Embryonic facial prominence (tissue), 1 donor: ENCODE results near the gene IGSF21.

Source experiments
- DNase-seq: peaks from one replicate; pipeline ENCODE4 v3.0.0-alpha.2; 2016; ENCODE audit errors: extremely low spot score

The IGSF21 gene

DNA sequence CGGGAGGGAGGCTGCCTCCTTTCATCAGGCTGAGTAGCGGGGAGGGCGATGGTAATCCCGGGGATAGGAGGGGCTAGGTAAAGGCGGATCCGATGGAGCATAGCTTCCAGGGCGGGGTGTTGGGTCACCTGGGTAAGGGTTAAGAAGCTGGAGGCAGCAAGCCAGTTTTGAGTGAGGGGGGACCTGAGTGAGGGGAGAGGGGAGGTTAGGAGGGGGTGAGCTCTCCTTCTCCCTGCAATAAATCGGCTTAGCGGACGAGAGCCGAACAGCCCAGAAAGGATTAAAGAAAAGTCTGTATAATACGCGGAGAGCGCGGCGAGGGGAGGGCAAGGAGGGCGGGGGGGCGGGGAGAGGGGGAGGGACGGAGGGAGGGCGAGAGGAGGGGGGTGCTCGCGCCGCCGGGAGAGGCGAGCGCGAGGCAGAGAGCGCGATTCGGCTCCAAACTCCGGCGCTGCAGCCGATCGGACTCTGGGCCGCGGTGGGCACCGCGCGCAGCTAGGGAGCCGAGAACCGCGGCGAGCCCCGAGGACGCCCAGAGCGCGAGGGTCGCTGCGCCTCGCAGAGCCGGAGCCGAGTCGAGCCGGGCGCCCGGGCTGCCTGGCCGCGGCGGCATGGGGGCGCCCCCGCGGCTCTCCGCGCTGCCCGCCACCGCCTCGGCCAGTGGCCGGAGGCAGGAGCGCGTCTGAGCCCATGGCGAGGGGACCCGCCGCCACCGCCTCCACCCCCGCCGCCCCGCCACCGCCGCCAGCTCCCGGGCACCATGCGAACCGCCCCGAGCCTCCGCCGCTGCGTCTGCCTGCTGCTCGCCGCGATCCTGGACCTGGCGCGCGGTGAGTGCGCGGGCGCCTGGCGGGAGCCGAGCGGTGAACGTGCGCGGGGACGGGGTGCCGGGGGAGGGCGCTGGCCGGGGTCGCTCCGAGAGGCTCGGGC is at the start of gene IGSF21:
TSS of gene IGSF21 (plus strand) at position 430 of the 930 bp plus-strand sequence. CDS start at position 761, 331 bp downstream.
- no peak for DNase-seq

DNA sequence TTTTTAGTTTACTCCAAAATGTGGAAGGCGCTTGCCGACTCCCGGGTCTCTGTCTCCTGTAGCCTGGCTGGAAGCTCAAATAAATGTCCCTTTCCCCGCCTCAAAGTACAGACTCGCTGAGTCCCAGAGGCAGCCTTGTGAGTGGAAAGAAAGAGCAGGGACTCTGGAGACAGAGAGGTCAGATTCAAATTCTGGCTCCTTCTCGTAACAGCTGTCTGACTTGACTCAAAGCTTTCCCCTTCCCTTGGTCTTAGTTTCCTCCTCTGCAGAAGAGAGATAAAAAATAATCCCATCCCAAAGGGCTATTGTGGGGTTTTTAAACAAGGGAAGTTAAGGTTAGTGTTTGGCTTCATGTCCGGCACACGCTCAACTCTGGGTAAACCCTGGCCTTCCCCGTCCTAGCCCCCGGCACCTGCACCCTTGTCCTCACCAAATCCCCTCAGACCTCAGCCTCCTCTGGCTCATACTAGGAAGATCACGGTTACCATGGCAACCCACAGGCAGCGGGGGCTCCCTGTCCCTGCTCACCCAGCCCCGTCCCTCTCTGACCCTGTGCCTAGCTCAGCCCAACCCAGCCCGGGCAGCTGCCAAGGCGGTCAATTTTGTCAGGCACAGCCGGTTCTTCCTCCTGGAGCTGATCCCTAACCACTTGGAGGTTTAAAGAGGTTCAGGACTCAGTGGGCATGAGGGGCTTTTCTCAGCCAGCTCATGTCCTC is 49.2 kb upstream of the IGSF21 start:
- no peak for DNase-seq

DNA sequence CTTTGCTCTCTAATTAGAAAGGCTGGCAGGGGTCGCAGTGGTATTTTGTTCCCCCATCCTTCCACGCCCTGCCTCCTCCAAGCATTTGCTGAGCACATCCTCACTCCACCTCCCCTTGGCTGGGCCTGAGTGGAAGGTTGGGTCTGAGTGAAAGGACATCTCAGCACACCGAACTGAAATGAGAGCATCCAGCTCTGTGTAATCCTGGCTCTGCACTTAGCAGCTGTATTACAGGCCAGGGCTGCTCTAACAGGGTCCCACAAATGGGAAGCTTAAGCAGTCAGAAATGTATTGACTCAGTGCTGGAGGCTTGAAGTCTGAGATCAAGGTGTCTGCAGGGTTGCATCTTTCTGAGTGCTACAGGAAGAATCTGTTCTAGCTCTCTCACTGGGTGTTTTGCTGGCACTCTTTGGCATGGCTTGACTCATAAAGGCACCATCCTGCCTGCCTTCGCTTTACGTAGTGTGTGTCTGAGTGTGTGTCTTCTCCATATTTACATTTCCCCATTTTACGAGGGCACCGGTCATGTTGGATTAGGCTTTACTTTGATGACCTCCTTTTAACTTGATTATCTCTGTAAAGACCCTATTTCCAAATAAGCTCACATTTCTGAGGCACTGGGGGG is 48.5 kb upstream of the IGSF21 start:
- DNase-seq = no peak

DNA sequence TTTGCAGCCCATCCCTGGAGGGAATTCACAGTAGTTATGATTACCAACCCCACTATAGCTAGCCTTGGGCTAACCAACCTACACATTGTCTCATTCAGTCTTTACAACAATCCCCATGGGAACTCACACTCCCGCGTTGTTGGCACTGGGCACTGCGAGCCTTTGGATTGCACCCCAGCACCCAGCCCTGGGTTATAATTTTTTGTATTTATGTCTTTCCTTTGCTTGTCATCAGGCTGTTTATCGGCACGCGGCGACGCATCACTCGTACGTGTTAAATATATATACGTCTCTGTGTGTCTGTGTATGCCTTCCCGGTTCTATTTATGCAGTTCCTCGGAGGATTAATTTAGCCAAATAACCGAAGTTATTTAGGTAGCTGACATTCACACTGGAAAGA is 47.2 kb upstream of the IGSF21 start:
- no peak for DNase-seq

DNA sequence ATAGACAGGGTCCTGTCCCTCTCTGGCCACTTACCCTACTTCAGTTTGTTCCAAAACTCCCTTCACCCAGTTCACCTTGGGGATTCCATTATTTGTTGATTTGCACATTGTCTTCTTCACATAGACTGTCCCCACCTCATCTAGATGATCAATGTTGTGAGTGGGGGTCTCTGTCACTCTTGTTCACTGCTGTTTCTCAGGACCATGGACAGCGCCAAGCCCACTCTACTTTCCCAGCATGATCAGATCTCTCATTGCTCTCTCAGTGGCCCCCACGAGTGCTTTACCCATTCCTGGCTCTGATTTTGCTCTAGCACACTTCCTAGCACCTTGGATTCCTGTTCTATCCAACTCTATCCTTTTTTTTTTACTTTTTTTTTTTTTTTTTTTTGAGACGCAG is 45.4 kb upstream of the IGSF21 start:
- DNase-seq = no peak

DNA sequence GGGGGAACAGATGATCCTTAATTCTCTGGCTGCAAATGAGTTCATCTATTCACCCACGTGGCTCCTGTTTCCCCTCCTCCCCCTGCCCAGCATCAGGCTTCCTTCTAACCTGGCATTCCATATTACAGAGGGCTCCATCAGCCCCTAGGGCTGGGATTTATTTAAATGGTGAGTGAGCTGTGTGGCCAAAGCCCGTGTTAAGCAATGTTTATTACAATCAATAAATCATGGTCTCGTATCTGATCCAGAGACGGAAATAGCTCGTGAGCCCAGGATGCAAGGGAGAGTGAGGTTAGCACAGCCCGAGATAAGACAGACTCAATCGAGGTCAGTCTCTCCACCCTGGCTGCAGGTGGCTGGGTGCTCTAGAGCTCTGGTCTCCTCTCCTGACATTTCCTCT is 43.1 kb upstream of the IGSF21 start:
- DNase-seq = no peak

DNA sequence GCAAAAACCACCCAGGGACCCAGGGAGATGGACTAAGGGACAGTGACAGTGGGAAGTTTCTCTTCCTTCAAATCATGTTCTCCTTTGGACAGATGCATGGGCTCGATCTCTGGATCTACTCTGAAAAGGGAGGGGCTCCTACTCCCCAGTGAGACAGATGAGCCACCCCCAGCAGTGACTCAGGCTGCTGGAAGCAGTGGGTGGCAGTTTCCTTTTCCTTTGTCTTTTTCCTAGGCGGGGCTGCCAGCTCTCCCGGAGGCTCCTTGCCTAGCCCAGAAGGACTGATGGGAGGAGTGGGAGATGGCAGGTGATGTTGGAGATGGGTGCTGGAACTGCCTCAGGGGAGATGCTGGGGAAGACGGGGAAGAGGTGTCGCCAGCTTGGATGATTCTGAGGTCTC is 41.0 kb upstream of the IGSF21 start:
- no peak for DNase-seq

DNA sequence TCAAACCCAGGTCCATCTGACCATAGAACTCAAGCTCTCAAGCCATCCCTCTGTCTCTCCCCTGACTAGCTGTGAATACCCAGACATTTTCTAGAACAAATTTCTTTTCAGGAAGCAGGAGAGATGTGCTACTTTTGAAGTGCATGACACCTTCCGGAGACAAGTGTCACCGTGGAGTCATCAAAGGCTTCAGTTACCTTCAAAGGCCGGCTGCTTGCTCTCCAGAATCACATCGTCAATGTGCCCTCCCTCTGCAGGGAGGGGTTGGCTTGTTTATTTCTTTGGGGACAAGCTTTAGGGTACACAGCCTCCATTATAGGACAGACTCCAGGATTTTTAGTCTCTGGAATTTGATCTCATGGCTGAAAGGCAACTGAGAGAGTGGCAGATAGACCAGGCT is 37.7 kb upstream of the IGSF21 start:
- DNase-seq = no peak

DNA sequence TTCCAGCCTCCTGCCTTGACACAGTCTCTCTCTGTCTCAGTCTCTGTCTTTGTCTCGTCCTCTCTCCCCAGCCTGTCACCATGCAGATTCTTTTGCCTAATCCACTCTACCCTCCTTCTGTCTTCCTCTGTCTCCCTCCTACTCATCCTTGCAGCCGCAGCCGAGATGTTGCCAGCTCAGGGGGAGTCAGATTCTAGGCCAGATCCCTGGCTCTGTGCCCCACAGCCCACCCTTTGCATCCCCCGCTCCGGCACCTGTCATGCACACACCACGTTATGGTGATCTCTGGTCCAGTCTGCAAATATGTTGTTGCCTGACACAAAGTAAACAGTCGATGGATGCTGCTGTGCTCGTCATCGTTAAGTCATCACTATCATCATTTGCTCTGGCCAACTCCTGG is 35.5 kb upstream of the IGSF21 start:
- no peak for DNase-seq

DNA sequence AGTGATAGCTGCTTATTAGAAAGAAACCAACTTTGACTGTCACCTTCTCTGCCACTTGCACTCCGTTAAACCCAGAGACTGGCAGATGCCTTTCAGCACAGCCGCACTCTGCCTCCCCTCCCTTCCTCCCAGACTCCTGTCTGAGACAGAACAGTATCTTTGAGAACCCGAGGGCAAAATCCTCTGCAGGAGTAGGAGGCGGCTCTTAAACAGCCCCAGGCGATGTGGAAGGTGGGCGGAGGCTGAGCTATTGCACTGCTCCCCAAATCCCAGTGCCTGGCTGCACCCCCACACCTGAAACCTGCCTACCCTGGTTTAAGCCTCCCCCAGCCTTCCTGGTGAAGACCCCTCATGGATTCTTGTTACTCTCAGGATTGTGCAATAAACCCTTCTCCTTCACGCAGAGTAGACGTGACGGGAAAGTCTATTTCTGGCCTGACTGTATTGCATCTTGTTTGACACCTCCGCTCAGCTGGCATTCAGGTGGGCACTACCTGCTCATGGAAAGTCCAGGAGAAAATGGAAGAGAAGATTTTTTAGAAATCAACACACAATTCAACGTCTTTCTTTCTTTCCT is 34.4 kb upstream of the IGSF21 start:
- no peak for DNase-seq

DNA sequence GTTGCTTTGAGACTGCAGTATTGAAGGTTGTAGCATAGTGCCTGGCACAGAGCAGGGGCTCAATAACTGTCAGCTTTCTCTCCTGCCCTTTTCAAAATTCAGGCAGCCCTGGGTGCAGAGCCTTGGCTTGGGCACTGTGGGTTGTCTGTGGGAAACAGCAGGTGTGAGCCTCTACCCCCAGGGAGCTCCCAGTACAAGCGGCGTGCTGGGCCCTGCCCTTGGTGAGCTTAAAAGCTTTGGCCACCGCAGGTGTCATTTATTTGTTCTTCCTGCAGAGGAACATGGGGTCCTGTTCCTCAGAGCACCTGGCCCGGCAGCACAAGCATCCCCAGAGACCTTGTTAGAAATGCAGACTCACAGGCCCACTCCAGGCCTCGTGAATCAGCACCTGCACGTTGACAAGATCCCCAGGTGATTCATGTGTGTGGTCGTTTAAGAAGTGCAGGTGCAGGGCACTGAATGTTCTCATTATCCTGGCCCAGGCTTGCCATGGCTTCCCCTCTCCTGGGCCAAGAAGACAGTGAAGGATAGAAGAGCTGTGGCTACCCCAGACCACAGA is 29.9 kb upstream of the IGSF21 start:
- DNase-seq = no peak

DNA sequence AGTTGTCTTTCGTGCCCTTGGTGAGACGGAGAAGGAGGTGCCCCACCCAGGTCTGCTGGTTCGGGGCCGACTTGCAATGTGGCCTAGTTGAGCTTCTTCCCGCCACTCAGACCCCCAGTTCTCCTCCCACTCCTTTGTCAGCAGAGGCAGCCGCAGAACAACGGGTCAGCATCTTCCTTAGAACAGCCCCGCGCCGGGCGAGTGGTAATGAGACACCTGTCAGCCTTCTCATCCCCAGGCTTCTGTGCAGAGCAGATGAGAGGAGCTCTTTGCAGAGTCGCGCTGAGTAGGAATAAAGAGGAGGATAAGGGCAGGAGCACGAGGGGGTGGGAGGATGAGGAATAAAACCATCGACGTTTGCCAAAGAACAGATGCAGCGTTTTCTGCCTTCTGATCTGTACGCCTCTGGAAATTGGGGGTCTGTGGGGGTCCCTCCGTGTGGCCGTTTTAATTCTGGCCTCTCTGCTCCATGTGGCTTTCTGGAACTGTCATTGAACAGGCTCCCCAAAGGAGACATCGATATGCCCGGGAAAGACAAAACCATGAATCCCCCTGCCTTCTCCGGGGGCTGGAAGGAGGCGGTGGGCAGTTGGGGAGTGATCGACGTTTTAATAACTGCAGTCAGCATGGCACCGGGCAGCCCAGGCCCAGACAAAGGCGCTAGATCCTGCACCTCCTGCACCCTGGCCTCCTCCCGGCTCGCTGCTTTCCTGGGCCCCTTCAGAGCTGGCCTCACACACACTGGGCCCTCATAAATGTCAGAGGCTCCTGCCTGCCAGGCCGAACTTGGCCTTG is 27.5 kb upstream of the IGSF21 start:
- no peak for DNase-seq

DNA sequence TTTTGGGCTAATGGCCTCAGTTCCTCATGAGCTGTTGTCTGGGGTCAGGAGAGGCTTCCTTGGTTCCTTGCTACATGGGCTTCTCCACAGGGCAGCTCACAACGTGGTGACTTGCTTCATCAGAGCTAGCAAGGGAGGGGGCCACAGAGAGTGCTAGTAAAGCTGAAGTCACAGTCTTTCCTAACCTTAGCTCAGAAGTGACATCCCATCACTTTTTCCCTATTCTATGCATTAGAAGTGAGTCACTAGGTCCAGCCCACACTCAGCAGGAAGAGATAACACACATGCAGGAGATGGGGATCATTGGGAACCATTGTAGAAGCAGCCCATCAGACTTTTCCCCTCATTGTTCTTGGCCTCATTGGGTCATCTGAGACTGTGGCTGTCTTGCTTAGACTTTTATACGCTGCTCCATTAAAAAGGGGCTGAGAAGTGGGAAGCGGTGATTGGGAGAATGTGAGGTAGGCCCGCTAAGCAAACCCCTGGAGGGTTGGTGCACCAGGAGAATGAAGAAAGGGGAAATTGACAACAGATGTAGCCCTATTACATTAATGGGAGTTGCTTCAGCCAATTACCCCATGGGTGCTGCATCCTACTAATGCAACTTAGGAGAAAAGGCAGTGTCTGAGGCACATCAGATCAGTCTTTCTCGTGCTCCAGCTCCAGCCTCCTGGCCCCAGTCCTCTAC is 22.1 kb upstream of the IGSF21 start:
- no peak for DNase-seq

DNA sequence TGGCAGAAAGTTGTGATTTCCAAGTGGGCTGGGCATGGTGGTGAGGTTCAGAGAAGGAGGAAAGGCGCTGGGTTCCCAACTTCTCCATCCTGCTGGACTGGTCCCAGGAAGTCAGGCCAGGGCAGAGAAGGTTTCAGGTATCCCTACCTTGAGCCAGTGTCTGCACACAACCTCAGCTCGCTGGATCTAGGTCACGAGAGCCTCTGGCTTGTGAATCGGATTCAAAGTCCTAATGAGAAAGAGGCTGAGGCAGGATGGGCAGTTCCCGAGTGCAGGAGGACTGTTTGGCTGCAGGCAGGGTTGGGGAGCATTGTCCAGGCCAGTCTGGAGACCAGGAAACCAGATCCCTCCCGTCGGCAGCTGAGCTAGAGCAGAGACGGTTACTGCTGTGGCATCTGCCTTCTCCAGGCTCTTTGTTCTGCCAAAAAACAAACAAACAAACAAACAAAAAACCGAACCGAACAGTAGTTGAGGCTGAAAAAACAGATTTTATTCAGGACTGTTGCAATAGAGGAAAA is 19.5 kb upstream of the IGSF21 start:
- no peak for DNase-seq

DNA sequence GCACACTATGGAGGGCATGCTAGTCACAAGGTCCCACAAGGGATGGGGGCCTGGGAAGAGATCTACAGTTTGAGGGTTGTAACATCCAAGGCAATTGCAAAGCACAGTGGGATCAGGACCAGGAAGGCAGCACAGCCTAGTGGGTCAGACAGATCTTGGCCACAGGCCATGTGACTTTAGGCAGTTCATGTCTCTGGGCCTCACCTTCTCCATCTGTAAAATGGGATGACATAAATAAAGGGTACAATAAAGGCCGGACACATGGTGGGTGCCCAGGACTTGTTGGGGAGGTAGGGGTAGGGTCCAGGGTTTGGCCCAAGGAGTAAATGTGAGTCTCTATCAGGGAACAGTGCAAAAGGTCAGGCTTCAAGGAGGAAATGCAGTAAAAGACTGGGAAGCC is 18.1 kb upstream of the IGSF21 start:
- DNase-seq = no peak

DNA sequence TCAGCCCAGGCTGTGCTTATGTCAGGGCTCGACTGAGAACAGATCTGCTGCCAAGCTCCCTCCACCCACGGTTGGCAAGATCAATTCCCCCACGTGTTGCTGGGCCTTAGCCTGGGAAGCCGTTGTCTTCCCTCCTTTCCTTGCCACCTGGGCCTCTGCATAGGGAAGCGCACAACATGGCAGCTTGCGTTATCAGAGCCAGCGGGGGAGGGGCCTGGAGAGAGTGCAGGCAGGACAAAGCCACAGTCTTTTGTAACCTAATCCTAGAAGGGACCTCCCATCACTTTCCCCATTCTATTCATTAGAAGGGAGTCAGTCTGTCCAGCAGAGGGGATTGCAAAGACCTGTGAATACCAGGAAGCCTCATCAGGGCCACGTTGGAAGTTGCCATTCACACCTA is 17.0 kb upstream of the IGSF21 start:
- DNase-seq = no peak

DNA sequence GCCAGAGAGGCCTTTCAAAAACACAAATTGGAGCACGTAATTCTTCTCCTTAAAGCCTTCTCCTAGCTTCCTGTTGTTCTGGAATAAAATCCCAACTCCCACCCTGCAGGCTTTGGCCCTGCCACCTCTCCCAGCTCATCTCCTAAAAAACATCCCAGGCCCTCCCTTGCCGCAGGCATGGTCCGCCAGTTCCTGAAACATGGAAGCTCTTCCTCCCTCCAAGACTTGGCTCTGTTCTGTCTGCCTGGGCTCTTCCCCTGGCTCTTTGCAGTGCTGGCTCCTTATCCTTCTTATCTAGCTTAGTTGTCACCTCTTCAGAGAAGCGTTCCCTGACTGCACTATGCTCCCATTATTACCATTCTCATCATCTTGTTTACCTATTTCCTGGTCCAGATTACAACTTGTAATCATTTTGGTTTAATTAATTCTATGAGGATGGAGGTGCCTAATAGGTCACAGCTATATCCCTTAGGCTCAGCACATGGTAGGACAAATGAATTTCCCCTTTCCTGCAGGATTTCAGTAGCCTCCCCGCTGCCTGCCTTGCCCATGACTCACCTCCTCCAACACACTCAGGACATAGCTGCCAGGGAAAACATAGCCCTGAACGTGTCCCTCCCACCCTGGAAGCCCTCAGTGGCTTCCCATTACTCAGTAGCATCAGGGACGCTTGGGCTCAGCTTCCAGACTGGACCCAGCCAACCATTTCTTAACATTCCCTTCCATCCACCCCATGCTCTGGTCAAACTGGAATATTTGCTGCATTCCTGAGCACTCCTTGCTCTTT is 15.7 kb upstream of the IGSF21 start:
- no peak for DNase-seq

DNA sequence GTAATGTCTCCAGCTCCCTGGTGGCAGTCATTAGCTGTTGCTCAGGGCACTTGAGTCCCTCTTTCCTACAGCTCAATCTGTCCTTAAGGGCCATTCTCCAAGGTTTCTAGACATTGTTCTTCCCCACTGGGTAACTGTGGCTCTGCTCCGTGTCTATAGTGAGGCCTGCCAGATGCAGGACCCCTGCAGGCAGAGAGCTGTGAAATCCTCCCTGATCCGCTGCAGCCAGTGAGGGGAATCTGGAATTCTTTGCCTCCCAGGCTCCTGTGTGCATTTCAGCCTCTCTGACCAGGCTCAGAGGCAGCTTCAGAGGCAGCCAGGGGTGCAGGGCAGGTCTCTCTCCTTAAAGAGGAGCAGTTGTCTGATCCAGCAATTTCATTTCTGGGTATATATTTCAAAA is 14.4 kb upstream of the IGSF21 start:
- DNase-seq = no peak

DNA sequence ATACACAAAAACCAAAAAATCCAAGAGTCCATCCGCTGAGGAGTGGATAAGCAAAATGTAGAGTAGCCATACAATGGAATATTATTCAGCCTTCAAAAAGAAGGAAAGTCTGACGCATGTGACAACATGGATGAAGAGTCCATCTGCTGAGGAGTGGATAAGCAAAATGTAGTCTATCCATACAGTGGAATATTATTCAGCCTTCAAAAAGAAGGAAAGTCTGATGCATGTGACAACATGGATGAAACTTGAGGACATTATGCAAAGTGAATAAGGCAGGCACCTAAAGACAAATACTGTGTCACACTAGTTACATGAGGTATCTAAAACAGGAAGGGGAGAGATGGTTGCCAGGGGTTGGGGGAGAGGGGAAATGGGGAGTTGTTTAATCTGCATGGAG is 14.0 kb upstream of the IGSF21 start:
- no peak for DNase-seq

DNA sequence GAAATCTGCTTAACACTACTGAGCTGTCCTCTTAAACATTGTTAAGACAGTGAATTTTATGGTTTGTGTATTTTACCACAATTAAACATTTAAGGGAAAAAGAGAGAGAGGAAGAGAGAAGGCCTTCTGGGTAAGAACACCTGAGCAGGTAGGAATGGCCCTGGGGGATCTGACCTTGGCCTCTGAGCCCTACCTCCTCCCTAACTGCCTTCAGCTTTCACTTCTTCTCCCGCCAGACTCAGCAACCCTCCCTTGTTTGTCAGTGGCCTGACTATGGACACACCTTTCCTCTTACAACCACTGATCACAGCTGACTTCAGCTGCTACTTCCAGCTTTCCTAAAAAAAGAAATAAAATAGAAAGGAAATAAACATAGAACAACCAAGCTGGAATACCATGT is 13.5 kb upstream of the IGSF21 start:
- DNase-seq = no peak
